Activated CD4-positive, CD25-positive, alpha-beta regulatory T cell treated with anti-CD3 and anti-CD28 coated beads, Interleukin-2, amount 50 U/mL, for 24 hours (primary cell): Measurements from ENCODE around the gene NT5C1B.

ENCODE experiments used
- ATAC-seq, 2 donors: fragments of 150-1000 bp; cut with Tn5 transposase; one replicate each; pipeline ENCODE4 v1.10.0; 2021; ENCODE audit warnings: mild to moderate bottlenecking in 1 of 2, moderate library complexity in 1 of 2

NT5C1B gene

DNA sequence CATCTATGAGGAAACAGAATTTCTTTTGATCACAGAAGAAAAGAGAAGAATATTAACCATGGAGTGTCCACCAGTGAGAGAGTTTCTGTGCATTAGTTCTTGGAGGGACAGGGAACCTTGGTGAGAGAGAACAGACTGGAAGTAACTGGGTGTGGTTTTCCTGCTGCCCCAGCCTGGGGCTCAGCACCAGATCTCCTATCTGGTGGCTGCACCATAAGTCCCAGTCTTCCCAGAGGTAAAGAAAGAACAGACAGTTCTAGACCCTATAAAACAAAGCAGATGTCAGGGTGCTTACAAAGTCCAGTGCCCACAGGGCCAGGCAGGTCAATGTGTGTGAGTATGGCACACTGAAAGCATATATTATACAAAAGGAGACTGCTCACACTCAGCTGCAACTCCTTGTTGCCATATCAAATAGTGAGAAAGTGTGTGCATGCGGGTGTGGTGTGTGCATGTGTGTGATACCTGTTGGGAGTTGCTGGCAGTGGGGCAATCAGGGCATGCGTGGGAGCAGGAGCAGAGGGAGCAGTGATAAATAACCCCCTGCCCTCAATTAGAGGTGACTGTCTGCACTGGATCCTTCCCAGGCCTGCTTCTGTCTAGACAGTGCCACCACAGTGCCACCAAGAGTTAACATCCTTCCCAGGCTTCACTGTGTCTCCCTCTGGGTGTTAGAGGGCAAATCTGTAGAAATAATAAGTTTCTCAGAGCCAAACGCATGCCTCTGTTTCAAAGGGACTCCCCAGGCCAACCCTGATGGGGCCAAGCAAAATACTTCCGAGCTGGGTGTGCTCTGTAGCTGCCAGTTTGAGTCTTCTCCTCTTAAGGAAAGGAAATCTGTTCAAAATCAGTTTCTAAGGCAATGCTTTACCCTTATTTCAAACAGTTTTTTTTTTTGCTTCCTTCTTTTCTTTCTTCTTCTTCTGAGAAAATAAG, 74.6 kb downstream of the NT5C1B start:
- no peak for ATAC-seq
